ENCODE results near the gene NOA1. TPM values are rescaled to one million over a fixed set of nuclear protein-coding genes. Genes with fewer than 3 reads are reported as not detected.
A peak's percentile ranks its signal among the peaks of the same experiment; 100 is the strongest.

Gene NOA1
- total RNA-seq, 4 donors from 2014 or later, result 20.3 to 34.5 (median 23.2) TPM

DNA sequence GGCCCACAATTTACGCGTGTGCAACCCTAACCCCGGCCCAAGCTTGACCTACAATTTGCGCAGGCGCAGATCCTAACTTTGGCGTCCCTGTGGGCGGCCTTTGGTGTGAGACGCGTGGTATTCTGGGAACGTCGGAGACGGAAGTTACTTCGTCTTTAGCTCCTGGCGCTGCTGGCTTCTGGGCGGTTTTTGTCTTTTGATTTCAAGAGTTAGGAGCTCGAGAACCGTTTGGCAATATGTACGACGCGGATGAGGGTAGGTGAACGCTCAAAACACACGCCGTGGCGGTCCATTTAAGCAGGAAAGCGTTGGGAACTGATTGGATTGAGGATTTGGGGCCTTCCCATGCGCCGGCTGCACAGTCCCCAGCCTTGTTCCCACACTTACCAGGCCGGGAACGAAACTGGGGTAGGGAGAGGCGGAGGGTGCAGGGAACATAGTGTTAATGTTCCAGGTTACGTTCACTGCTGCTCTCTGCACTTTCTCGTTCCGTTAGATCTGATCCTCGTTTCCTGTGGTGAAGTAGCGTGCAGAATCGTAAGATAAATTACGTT, 1.4 kb upstream of the NOA1 start, which contains the start of gene POLR2B:
Gene POLR2B, plus strand, starts transcription at position 147 of the 554 bp plus-strand sequence. Its CDS starts 90 bp downstream, at position 237.
- peak; percentile 94 to 96 for DNase-seq

DNA sequence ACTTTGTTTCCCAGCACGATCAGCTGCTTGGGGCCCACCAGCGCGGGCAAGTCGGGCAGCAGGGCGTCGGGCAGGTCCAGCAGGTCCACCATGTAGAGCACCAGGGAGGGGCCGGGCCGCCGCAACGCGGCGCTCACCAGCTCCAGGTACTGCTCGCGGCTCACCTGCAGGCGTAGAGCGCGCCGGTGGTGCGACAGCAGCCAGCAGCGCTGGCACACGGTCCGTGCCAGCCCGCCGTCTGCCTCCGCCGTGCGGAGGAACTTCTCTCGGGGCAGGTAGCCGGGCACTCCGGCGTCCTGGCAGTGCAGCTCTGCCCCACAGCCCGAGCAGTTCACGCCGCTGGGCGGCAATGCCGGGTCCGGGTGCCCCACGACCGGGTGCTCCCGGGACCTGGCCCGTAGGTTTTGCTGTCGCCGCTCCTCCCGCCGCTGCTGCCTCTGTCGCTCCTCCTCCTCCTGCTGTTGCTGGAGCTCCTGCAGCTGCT, 527 bp downstream of the NOA1 start:
- H3K27me3 ChIP-seq, result no peaks in the 10 kb centered on the region
- no peak for TF ChIP-seq POLR2A (IDR thresholded peaks at IDR 0.05)
- TF ChIP-seq, protein P1, sequence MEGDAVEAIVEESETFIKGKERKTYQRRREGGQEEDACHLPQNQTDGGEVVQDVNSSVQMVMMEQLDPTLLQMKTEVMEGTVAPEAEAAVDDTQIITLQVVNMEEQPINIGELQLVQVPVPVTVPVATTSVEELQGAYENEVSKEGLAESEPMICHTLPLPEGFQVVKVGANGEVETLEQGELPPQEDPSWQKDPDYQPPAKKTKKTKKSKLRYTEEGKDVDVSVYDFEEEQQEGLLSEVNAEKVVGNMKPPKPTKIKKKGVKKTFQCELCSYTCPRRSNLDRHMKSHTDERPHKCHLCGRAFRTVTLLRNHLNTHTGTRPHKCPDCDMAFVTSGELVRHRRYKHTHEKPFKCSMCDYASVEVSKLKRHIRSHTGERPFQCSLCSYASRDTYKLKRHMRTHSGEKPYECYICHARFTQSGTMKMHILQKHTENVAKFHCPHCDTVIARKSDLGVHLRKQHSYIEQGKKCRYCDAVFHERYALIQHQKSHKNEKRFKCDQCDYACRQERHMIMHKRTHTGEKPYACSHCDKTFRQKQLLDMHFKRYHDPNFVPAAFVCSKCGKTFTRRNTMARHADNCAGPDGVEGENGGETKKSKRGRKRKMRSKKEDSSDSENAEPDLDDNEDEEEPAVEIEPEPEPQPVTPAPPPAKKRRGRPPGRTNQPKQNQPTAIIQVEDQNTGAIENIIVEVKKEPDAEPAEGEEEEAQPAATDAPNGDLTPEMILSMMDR (IDR thresholded peaks at IDR 0.05 in 4 of 5, conservative IDR thresholded peaks at IDR 0.05 in 1 of 5), result peak in 1 of 5 experiments; percentile 20
- H3K27ac ChIP-seq, result peak overlapping the region; percentile 81 to 94 (median 91)
- DNase-seq, result peak in 1 of 2 donors; percentile 36
- peak; percentile 14 to 32 for ATAC-seq
- no peaks in the 10 kb centered on the region for H3K9me3 ChIP-seq
- H3K4me3 ChIP-seq, result peak overlapping the region; percentile 81 to 95 (median 90)
- in situ Hi-C loops (cut with MboI; ENCODE audit: low sequenced_read_pairs in 4 of 4), result loop anchor here in 2 of 4 donors (5.0 to 25.0 kb wide), 3 partner anchors 70 to 515 kb away; partner anchors contain the start of genes REST (in 2 of the 2) and SRP72 (in 1 of the 2)
- H3K36me3 ChIP-seq, result peaks cover 0 to 30% of the 10 kb centered on the region in 2 donors
- H3K4me1 ChIP-seq, result peaks cover 40 to 51% of the 10 kb centered on the region in 2 donors
- intact Hi-C loops (cut with DNase I; ENCODE audit: low total_unique reads), result loop anchor here (1.0 to 5.0 kb wide), 3 partner anchors 19 to 320 kb away; no protein-coding TSS in a partner anchor

More for the DNA sequence above, 1.4 kb upstream of the NOA1 start, which contains the start of gene POLR2B:
- Histone ChIP-seq H3K27me3 (no peaks in the 10 kb centered on the region), H3K4me3 (peak within 1 kb of the TSS; percentile 81 to 95 (median 90)), H3K9me3 (no peaks in the 10 kb centered on the region), H3K36me3 (peaks cover 0 to 10% of the 10 kb centered on the region in 2 donors), H3K27ac (peak within 1 kb of the TSS; percentile 81 to 94 (median 91)), H3K4me1 (peaks cover 41 to 53% of the 10 kb centered on the region in 2 donors)
- TF ChIP-seq, protein P1 (IDR thresholded peaks at IDR 0.05 in 4 of 5, conservative IDR thresholded peaks at IDR 0.05 in 1 of 5), result no peak
- TF ChIP-seq POLR2A (IDR thresholded peaks at IDR 0.05), result peak; percentile 73 to 77
- intact Hi-C loops (cut with DNase I; ENCODE audit: low total_unique reads) (loop anchor here (2.0 to 5.0 kb wide), 2 partner anchors 322 to 542 kb away; partner anchors contain the start of gene PAICS), in situ Hi-C loops (cut with MboI; ENCODE audit: low sequenced_read_pairs in 4 of 4) (loop anchor here in 2 of 4 donors (5.0 to 25.0 kb wide), 3 partner anchors 72 to 517 kb away; partner anchors contain the start of genes REST (in 2 of the 2) and SRP72 (in 1 of the 2))
- peak; percentile 84 to 86 for ATAC-seq

DNA sequence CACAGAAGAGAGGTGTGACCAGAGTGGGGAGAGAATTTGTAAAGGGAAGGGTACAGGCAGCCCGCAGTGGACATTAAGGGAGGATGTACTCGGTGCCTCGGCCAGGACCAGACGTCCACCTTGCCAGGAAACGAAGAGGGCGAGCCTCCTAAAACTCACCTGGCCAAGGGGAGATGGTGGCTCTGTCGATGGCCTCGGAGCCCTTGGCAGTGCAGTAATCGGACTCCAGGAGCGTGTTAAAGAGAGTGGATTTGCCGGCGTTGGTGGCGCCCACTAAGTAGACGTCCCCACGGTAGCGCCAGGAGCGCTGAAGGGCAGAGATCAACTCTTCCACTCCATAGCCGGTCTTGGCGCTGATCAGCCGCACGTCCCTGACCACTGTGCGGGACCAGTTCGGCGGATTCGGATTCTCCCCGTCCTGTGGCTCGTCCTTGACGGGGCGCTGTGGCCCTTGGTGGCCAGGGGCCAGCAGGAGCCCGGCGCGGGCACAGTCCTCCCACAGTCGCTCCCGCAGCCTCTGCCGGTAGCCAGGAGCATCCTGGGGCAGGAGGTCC, 1.0 kb downstream of the NOA1 start:
- H3K9me3 ChIP-seq, result no peaks in the 10 kb centered on the region
- TF ChIP-seq POLR2A (IDR thresholded peaks at IDR 0.05), result no peak
- TF ChIP-seq, protein P1 (IDR thresholded peaks at IDR 0.05 in 4 of 5, conservative IDR thresholded peaks at IDR 0.05 in 1 of 5), result no peak
- H3K36me3 ChIP-seq, result peaks cover 0 to 35% of the 10 kb centered on the region in 2 donors
- ATAC-seq (no peak), DNase-seq (no peak)
- peak overlapping the region; percentile 81 to 94 (median 91) for H3K27ac ChIP-seq
- peaks cover 34 to 46% of the 10 kb centered on the region in 2 donors for H3K4me1 ChIP-seq
- no peaks in the 10 kb centered on the region for H3K27me3 ChIP-seq
- intact Hi-C loops (cut with DNase I; ENCODE audit: low total_unique reads), result loop anchor here (5.0 kb wide), 1 partner anchor 319 kb away; no protein-coding TSS in a partner anchor
- H3K4me3 ChIP-seq, result peak overlapping the region; percentile 81 to 95 (median 90)
- in situ Hi-C loops (cut with MboI; ENCODE audit: low sequenced_read_pairs in 4 of 4), result loop anchor here in 2 of 4 donors (5.0 to 25.0 kb wide), 3 partner anchors 69 to 514 kb away; partner anchors contain the start of genes REST (in 2 of the 2) and SRP72 (in 1 of the 2)

DNA sequence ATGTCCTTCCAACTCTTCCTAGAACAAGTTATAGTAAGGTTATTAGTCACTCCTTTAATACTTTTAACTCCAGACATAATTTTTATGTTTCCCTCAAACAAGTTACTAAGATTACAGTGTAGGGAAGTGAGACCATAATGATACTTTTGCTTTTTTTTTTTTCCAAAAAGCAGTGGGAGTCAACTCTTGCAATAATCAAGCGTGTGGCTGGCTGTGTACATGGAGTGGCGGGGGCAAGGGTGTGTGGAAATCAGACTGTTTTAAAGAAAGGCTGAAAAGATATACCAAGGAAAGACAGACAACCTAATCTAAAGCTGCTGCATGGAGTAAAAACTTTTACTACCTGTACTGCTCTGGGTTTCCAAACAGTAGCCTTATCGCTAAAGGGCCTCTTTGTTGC, 4.1 kb downstream of the NOA1 start:
- H3K27me3 ChIP-seq, result no peaks in the 10 kb centered on the region
- ATAC-seq, result no peak
- no peak overlapping the region for H3K27ac ChIP-seq
- H3K4me3 ChIP-seq, result no peak overlapping the region
- no peaks in the 10 kb centered on the region for H3K9me3 ChIP-seq
- intact Hi-C loops (cut with DNase I; ENCODE audit: low total_unique reads), result no loop called here
- H3K36me3 ChIP-seq, result peaks cover 0 to 60% of the 10 kb centered on the region in 2 donors
- no peak for DNase-seq
- in situ Hi-C loops (cut with MboI; ENCODE audit: low sequenced_read_pairs in 4 of 4), result loop anchor here in 1 of 4 donors (10.0 kb wide), 1 partner anchor 69 kb away; the partner anchor contains the start of gene REST
- TF ChIP-seq, protein P1 (IDR thresholded peaks at IDR 0.05 in 4 of 5, conservative IDR thresholded peaks at IDR 0.05 in 1 of 5), result no peak
- no peak for TF ChIP-seq POLR2A (IDR thresholded peaks at IDR 0.05)
- peaks cover 15 to 26% of the 10 kb centered on the region in 2 donors for H3K4me1 ChIP-seq
